Osteoblast (primary cell): ENCODE measurements around the gene ANKRD62. TPM values are rescaled to one million over a fixed set of nuclear protein-coding genes. Genes with fewer than 3 reads are reported as not detected.
A peak's percentile ranks its signal among the peaks of the same experiment; 100 is the strongest.
"Not testable (repeated sequence)": the region's sequence is repeated elsewhere in the genome, so short reads cannot be mapped to it uniquely, and the experiment has no call there.

Experiments
- DNase-seq: peaks from one replicate; pipeline ENCODE4 v3.0.0; 2011; ENCODE audit warnings: low spot score, mixed read lengths; ENCODE audit not compliant: insufficient read length; ENCODE audit errors: missing footprints
- H2AFZ ChIP-seq: 2 replicates; pipeline ENCODE4 v1.6.0; 2011; ENCODE audit warnings: mild to moderate bottlenecking, low read length
- H3K27ac ChIP-seq: 2 replicates; pipeline ENCODE4 v1.5.1; 2011; ENCODE audit warnings: mild to moderate bottlenecking, low read depth, low read length, moderate library complexity
- H3K27me3 ChIP-seq: 2 replicates; pipeline ENCODE4 v1.6.0; 2012; ENCODE audit warnings: mild to moderate bottlenecking, control low read depth, inconsistent platforms, low read length, moderate library complexity; ENCODE audit not compliant: insufficient read depth
- H3K36me3 ChIP-seq: 2 replicates; pipeline ENCODE4 v1.5.1; 2011; ENCODE audit warnings: mild to moderate bottlenecking, low read length, control low read depth, moderate library complexity; ENCODE audit not compliant: insufficient read depth
- H3K4me1 ChIP-seq: 2 replicates; pipeline ENCODE4 v1.5.1; 2011; ENCODE audit warnings: mild to moderate bottlenecking, low read length, control low read depth, moderate library complexity; ENCODE audit not compliant: insufficient read depth
- H3K4me2 ChIP-seq: 2 replicates; pipeline ENCODE4 v1.6.0; 2011; ENCODE audit warnings: mild to moderate bottlenecking, low read length; ENCODE audit not compliant: insufficient read depth
- H3K4me3 ChIP-seq: fragments of 200-600 bp; sonication (generic); 3 replicates; pipeline ENCODE4 v1.5.1; 2012; ENCODE audit warnings: mild to moderate bottlenecking, low read length, inconsistent platforms; ENCODE audit not compliant: insufficient read depth
- H3K79me2 ChIP-seq: 2 replicates; pipeline ENCODE4 v1.6.0; 2012; ENCODE audit warnings: mild to moderate bottlenecking, low read length, control low read depth, inconsistent platforms; ENCODE audit not compliant: insufficient read depth
- H3K9me3 ChIP-seq: 2 replicates; pipeline ENCODE4 v1.5.1; 2011; ENCODE audit warnings: low read depth, low read length, control low read depth
- H4K20me1 ChIP-seq: 2 replicates; pipeline ENCODE4 v1.6.0; 2012; ENCODE audit warnings: mild to moderate bottlenecking, low read length, control low read depth; ENCODE audit not compliant: insufficient read depth
- total RNA-seq: library from RNA; depleted of rRNA; stranded (reverse); fragments of >200 nt; gene quantifications from 2 replicates; pipeline ENCODE4 v1.2.3, GENCODE V29; 2012
- TF ChIP-seq, protein P1 (sequence below): IDR thresholded peaks from 2 replicates; pipeline ENCODE4 v1.5.1; 2011; ENCODE audit warnings: mild to moderate bottlenecking, low read depth, low read length, moderate library complexity; ENCODE audit errors: extremely low read depth

The ANKRD62 gene
- total RNA-seq, 1 donor: not detected

- H3K27ac ChIP-seq, H3K4me1 ChIP-seq, H3K9me3 ChIP-seq, H3K27me3 ChIP-seq, H3K36me3 ChIP-seq, H3K79me2 ChIP-seq, H4K20me1 ChIP-seq, DNase-seq: not testable (repeated sequence)
- Histone ChIP-seq H3K4me3 (peak overlapping the region; percentile 53), H2AFZ (peak overlapping the region; percentile 12), H3K4me2 (peak overlapping the region; percentile 66)
- TF ChIP-seq, protein P1, sequence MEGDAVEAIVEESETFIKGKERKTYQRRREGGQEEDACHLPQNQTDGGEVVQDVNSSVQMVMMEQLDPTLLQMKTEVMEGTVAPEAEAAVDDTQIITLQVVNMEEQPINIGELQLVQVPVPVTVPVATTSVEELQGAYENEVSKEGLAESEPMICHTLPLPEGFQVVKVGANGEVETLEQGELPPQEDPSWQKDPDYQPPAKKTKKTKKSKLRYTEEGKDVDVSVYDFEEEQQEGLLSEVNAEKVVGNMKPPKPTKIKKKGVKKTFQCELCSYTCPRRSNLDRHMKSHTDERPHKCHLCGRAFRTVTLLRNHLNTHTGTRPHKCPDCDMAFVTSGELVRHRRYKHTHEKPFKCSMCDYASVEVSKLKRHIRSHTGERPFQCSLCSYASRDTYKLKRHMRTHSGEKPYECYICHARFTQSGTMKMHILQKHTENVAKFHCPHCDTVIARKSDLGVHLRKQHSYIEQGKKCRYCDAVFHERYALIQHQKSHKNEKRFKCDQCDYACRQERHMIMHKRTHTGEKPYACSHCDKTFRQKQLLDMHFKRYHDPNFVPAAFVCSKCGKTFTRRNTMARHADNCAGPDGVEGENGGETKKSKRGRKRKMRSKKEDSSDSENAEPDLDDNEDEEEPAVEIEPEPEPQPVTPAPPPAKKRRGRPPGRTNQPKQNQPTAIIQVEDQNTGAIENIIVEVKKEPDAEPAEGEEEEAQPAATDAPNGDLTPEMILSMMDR: peak; percentile 15
These were observed 25.2 kb upstream of the ANKRD62 start for GRCh38 chr18:12068316-12068949.

DNA sequence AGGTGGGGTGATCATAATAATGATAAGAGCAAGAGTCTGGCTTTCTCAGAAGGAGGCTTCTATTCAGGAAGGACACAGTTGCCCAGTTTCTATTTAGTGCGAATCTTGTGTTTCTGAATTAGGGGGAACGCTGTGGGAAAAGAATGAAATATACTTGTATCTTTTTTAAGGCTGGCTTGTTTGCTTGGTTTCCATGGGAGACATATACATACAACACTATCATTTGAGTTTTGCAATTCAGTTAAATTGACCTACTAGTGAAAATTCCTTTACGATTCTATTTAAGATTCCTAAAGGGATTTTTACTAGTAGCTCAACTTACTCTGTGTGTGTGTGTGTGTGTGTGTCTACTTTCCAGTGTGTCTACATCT, 24.7 kb upstream of the ANKRD62 start:
- Histone ChIP-seq H3K27me3 (no peaks in the 10 kb centered on the region), H3K79me2 (no peaks in the 10 kb centered on the region), H3K27ac (no peak overlapping the region), H3K4me1 (no peaks in the 10 kb centered on the region), H3K9me3 (no peaks in the 10 kb centered on the region), H3K36me3 (no peaks in the 10 kb centered on the region), H3K4me2 (peak overlapping the region; percentile 66), H2AFZ (peak overlapping the region; percentile 12), H4K20me1 (no peaks in the 10 kb centered on the region), H3K4me3 (peak overlapping the region; percentile 53)
- DNase-seq: no peak
- TF ChIP-seq, protein P1: no peak

GRCh38 chr18:12071066-12071465, 22.6 kb upstream of the ANKRD62 start:
- not testable (repeated sequence) for H3K36me3 ChIP-seq, H3K27ac ChIP-seq, H3K79me2 ChIP-seq, H3K4me2 ChIP-seq, H2AFZ ChIP-seq, H3K4me1 ChIP-seq, H3K9me3 ChIP-seq, DNase-seq, H3K27me3 ChIP-seq, H3K4me3 ChIP-seq, H4K20me1 ChIP-seq

- no peaks in the 10 kb centered on the region for H3K36me3 ChIP-seq
- no peak for DNase-seq
- H4K20me1 ChIP-seq: no peaks in the 10 kb centered on the region
- no peaks in the 10 kb centered on the region for H3K4me1 ChIP-seq
- H3K79me2 ChIP-seq: no peaks in the 10 kb centered on the region
- no peak overlapping the region for H2AFZ ChIP-seq
- TF ChIP-seq, protein P1: no peak
- H3K9me3 ChIP-seq: no peaks in the 10 kb centered on the region
- H3K4me3 ChIP-seq: no peak overlapping the region
- H3K27ac ChIP-seq: no peak overlapping the region
- H3K4me2 ChIP-seq: no peak overlapping the region
- no peaks in the 10 kb centered on the region for H3K27me3 ChIP-seq
These were observed 20.6 kb upstream of the ANKRD62 start for GRCh38 chr18:12072996-12073395.
